ENCODE measurements around the gene NQO2.
"Not testable (repeated sequence)": the region's sequence is repeated elsewhere in the genome, so short reads cannot be mapped to it uniquely, and the experiment has no call there.

The NQO2 gene

DNA sequence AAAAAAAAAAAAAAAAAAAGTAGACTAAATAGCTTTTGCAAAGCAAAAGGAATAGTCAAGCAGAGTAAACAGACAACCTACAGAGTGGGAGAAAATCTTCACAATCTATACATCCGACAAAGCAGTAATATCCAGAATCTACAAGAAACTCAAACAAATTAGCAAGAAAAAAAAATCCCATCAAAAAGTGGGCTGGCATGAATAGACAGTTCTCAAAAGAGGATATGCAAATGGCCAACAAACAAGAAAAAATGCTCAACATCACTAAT, 27.5 kb upstream of the NQO2 start:
- not testable (repeated sequence) for H3K4ac ChIP-seq (ENCODE audit: low read depth in 1 of 2, low read length in 2 of 2); H3K36me3 ChIP-seq (ENCODE audit: control insufficient read depth in 1 of 2, insufficient read depth in 2 of 2, low read depth in 1 of 2, low read length in 2 of 2); H2AK5ac ChIP-seq (ENCODE audit: low read length, severe bottlenecking); H3K14ac ChIP-seq (ENCODE audit: low read length in 2 of 2); H3K9me3 ChIP-seq (ENCODE audit: control insufficient read depth, low read length); H2BK5ac ChIP-seq (ENCODE audit: low read depth, low read length, poor library complexity, severe bottlenecking); H3K18ac ChIP-seq (ENCODE audit: low read depth in 1 of 2, low read length in 2 of 2); H3K27ac ChIP-seq (ENCODE audit: low read length, poor library complexity, severe bottlenecking); H2BK12ac ChIP-seq (ENCODE audit: low read length in 2 of 2); H3K23ac ChIP-seq (ENCODE audit: low read length in 2 of 2); H2AFZ ChIP-seq (ENCODE audit: low read depth, low read length); H2BK15ac ChIP-seq (ENCODE audit: low read depth, poor library complexity, severe bottlenecking); H2BK120ac ChIP-seq (ENCODE audit: low read depth, low read length); DNase-seq; H4K8ac ChIP-seq (ENCODE audit: low read length); H4K91ac ChIP-seq (ENCODE audit: low read length); H3K4me2 ChIP-seq (ENCODE audit: low read length, poor library complexity, severe bottlenecking); H3K79me1 ChIP-seq (replicated peaks; ENCODE audit: low read length, poor library complexity, severe bottlenecking); H3K27me3 ChIP-seq (ENCODE audit: control insufficient read depth in 1 of 2, insufficient read depth in 1 of 2, low read length in 2 of 2)
- peaks cover 12% of the 10 kb centered on the region for H3K4me1 ChIP-seq (ENCODE audit: control insufficient read depth, insufficient read depth, low read depth, low read length)
- H3K9ac ChIP-seq (ENCODE audit: low read length), result peak overlapping the region; percentile 93
- WGBS, result 67% methylated on average over 1 of the region's 1 CpG
- peak overlapping the region in 1 of 2 experiments; percentile 85 for H3K4me3 ChIP-seq (ENCODE audit: insufficient read depth in 1 of 2, low read depth in 1 of 2, low read length in 2 of 2)

DNA sequence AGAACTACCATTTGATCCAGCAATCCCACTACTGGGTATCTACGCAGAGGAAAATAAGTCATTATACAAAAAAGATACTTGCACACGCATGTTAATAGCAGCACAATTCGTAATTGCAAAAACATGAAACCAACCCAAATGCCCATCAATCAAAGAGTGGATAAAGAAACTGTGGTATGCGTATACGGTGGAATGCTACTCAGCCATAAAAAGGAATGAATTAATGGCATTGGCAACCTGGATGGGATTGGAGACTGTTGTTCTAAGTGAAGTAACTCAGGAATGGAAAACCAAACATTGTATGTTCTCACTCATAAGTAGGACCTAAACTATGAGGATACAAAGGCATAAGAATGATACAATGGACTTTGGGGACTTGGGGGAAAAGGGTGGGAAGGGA, 27.0 kb upstream of the NQO2 start:
- H3K79me1 ChIP-seq (replicated peaks; ENCODE audit: low read length, poor library complexity, severe bottlenecking); H3K23ac ChIP-seq (ENCODE audit: low read length in 2 of 2); H3K4ac ChIP-seq (ENCODE audit: low read depth in 1 of 2, low read length in 2 of 2); H2AFZ ChIP-seq (ENCODE audit: low read depth, low read length); H3K4me3 ChIP-seq (ENCODE audit: insufficient read depth in 1 of 2, low read depth in 1 of 2, low read length in 2 of 2); H3K27me3 ChIP-seq (ENCODE audit: control insufficient read depth in 1 of 2, insufficient read depth in 1 of 2, low read length in 2 of 2); H3K18ac ChIP-seq (ENCODE audit: low read depth in 1 of 2, low read length in 2 of 2); H2BK15ac ChIP-seq (ENCODE audit: low read depth, poor library complexity, severe bottlenecking); H2BK120ac ChIP-seq (ENCODE audit: low read depth, low read length); H3K36me3 ChIP-seq (ENCODE audit: control insufficient read depth in 1 of 2, insufficient read depth in 2 of 2, low read depth in 1 of 2, low read length in 2 of 2); H3K4me2 ChIP-seq (ENCODE audit: low read length, poor library complexity, severe bottlenecking); H4K8ac ChIP-seq (ENCODE audit: low read length); DNase-seq; H2BK5ac ChIP-seq (ENCODE audit: low read depth, low read length, poor library complexity, severe bottlenecking); H2AK5ac ChIP-seq (ENCODE audit: low read length, severe bottlenecking); H2BK12ac ChIP-seq (ENCODE audit: low read length in 2 of 2); H4K91ac ChIP-seq (ENCODE audit: low read length); H3K9me3 ChIP-seq (ENCODE audit: control insufficient read depth, low read length); H3K27ac ChIP-seq (ENCODE audit: low read length, poor library complexity, severe bottlenecking); H3K14ac ChIP-seq (ENCODE audit: low read length in 2 of 2): not testable (repeated sequence)
- Histone ChIP-seq H3K9ac (ENCODE audit: low read length) (peak overlapping the region; percentile 93), H3K4me1 (ENCODE audit: control insufficient read depth, insufficient read depth, low read depth, low read length) (peaks cover 12% of the 10 kb centered on the region)
- WGBS, result 97% methylated on average over 5 of the region's 5 CpGs

DNA sequence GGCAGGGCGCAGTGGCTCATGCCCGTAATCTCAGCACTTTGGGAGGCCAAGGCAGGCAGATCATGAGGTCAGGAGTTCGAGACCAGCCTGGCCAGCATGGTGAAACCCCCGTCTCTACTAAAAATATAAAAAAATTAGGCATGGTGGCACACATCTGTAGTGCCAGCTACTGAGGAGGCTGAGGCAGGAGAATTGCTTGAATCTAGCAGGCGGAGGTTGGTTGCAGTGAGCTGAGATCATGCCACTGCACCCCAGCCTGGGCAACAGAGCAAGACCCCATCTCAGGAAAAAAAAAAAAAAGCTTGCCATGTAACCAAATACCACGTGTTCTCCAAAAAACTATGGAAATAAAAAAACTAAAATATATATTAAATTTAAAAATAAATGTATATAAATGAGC, 26.5 kb upstream of the NQO2 start:
- H2BK5ac ChIP-seq (ENCODE audit: low read depth, low read length, poor library complexity, severe bottlenecking); H3K23ac ChIP-seq (ENCODE audit: low read length in 2 of 2); H3K14ac ChIP-seq (ENCODE audit: low read length in 2 of 2); H3K79me1 ChIP-seq (replicated peaks; ENCODE audit: low read length, poor library complexity, severe bottlenecking); H2BK120ac ChIP-seq (ENCODE audit: low read depth, low read length); H2AK5ac ChIP-seq (ENCODE audit: low read length, severe bottlenecking); H3K9me3 ChIP-seq (ENCODE audit: control insufficient read depth, low read length); H3K4me3 ChIP-seq (ENCODE audit: insufficient read depth in 1 of 2, low read depth in 1 of 2, low read length in 2 of 2); H2BK12ac ChIP-seq (ENCODE audit: low read length in 2 of 2); H2BK15ac ChIP-seq (ENCODE audit: low read depth, poor library complexity, severe bottlenecking); H4K8ac ChIP-seq (ENCODE audit: low read length); H3K27ac ChIP-seq (ENCODE audit: low read length, poor library complexity, severe bottlenecking); H3K36me3 ChIP-seq (ENCODE audit: control insufficient read depth in 1 of 2, insufficient read depth in 2 of 2, low read depth in 1 of 2, low read length in 2 of 2); H3K4ac ChIP-seq (ENCODE audit: low read depth in 1 of 2, low read length in 2 of 2); H3K27me3 ChIP-seq (ENCODE audit: control insufficient read depth in 1 of 2, insufficient read depth in 1 of 2, low read length in 2 of 2); H3K9ac ChIP-seq (ENCODE audit: low read length); H4K91ac ChIP-seq (ENCODE audit: low read length); H3K4me2 ChIP-seq (ENCODE audit: low read length, poor library complexity, severe bottlenecking); DNase-seq; H2AFZ ChIP-seq (ENCODE audit: low read depth, low read length); H3K18ac ChIP-seq (ENCODE audit: low read depth in 1 of 2, low read length in 2 of 2): not testable (repeated sequence)
- H3K4me1 ChIP-seq (ENCODE audit: control insufficient read depth, insufficient read depth, low read depth, low read length), result peaks cover 12% of the 10 kb centered on the region
- WGBS, result 93% methylated on average over 3 of the region's 6 CpGs

DNA sequence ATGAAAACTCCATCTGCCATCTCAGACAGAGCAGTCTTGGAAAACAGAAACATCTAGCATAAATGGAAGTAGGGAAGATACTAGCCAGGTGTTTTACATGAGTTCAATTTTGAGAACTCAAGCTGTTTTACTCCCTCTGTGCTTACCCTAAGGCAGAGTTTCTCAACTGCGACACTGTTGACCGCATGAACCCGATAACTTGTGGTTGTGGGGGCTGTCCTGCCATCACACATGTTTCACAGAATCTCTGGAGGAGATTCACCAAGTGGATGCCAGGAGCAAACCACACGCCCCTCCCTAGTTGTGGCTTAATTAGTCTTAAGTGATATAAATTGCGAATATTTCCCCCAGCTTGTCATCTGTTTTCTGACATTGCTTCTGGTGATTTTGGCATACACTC, 26.0 kb upstream of the NQO2 start:
- no peak overlapping the region for H2BK12ac ChIP-seq (ENCODE audit: low read length in 2 of 2)
- DNase-seq, result no peak
- H3K4me1 ChIP-seq (ENCODE audit: control insufficient read depth, insufficient read depth, low read depth, low read length), result peaks cover 12% of the 10 kb centered on the region
- H3K4me2 ChIP-seq (ENCODE audit: low read length, poor library complexity, severe bottlenecking), result no peak overlapping the region
- H2BK5ac ChIP-seq (ENCODE audit: low read depth, low read length, poor library complexity, severe bottlenecking), result no peak overlapping the region
- no peak overlapping the region for H3K4me3 ChIP-seq (ENCODE audit: insufficient read depth in 1 of 2, low read depth in 1 of 2, low read length in 2 of 2)
- H3K27ac ChIP-seq (ENCODE audit: low read length, poor library complexity, severe bottlenecking), result no peak overlapping the region
- H2AFZ ChIP-seq (ENCODE audit: low read depth, low read length), result no peak overlapping the region
- H4K91ac ChIP-seq (ENCODE audit: low read length), result no peak overlapping the region
- no peak overlapping the region for H3K14ac ChIP-seq (ENCODE audit: low read length in 2 of 2)
- 100% methylated on average over 5 of the region's 5 CpGs for WGBS
- peaks cover under 1% of the 10 kb centered on the region for H3K79me1 ChIP-seq (replicated peaks; ENCODE audit: low read length, poor library complexity, severe bottlenecking)
- no peaks in the 10 kb centered on the region for H3K27me3 ChIP-seq (ENCODE audit: control insufficient read depth in 1 of 2, insufficient read depth in 1 of 2, low read length in 2 of 2)
- H2AK5ac ChIP-seq (ENCODE audit: low read length, severe bottlenecking), result no peak overlapping the region
- no peak overlapping the region for H3K4ac ChIP-seq (ENCODE audit: low read depth in 1 of 2, low read length in 2 of 2)
- H3K23ac ChIP-seq (ENCODE audit: low read length in 2 of 2), result no peak overlapping the region
- H3K18ac ChIP-seq (ENCODE audit: low read depth in 1 of 2, low read length in 2 of 2), result no peak overlapping the region
- H3K9me3 ChIP-seq (ENCODE audit: control insufficient read depth, low read length), result no peaks in the 10 kb centered on the region
- no peaks in the 10 kb centered on the region for H3K36me3 ChIP-seq (ENCODE audit: control insufficient read depth in 1 of 2, insufficient read depth in 2 of 2, low read depth in 1 of 2, low read length in 2 of 2)
- no peak overlapping the region for H4K8ac ChIP-seq (ENCODE audit: low read length)
- peak overlapping the region; percentile 52 for H2BK15ac ChIP-seq (ENCODE audit: low read depth, poor library complexity, severe bottlenecking)
- no peak overlapping the region for H2BK120ac ChIP-seq (ENCODE audit: low read depth, low read length)
- H3K9ac ChIP-seq (ENCODE audit: low read length), result no peak overlapping the region
